Left renal pelvis (tissue), 4 donors: ENCODE measurements around the gene CEACAM21. TPM values are rescaled to one million over a fixed set of nuclear protein-coding genes. Genes with fewer than 3 reads are reported as not detected.
A peak's percentile ranks its signal among the peaks of the same experiment; 100 is the strongest.

Source experiments
- DNase-seq, 4 donors: peaks; one replicate each; pipeline ENCODE4 v3.0.0-alpha.2; 2013; ENCODE audit warnings: low read depth in 4 of 4, low spot score in 3 of 4
- polyA plus RNA-seq, 4 donors: library from polyadenylated mRNA; unstranded; fragments of 120-200 nt; gene quantifications; one replicate each; pipeline ENCODE4 v1.2.1, GENCODE V29; 2013; ENCODE audit not compliant: insufficient read length in 4 of 4

CEACAM21 gene
- polyA plus RNA-seq = 1 to 10 TPM in 3 of 4 donors, under 1 TPM in 1; 0.87 to 2.5 (median 1.3) TPM

GRCh38 chr19:41575998-41576397, at the start of gene CEACAM21:
Gene CEACAM21 (plus strand): TSS chr19:41576166. CDS start chr19:41576275, 109 bp downstream.
- no peak for DNase-seq

GRCh38 chr19:41527089-41527488, 48.9 kb upstream of the CEACAM21 start:
- no peak for DNase-seq

- no peak for DNase-seq
These were observed 47.9 kb upstream of the CEACAM21 start for GRCh38 chr19:41528106-41528505.

- DNase-seq = no peak
These were observed 46.3 kb upstream of the CEACAM21 start for GRCh38 chr19:41529484-41530183.

GRCh38 chr19:41530184-41530534, 45.8 kb upstream of the CEACAM21 start:
- DNase-seq = no peak

GRCh38 chr19:41530761-41531301, 45.1 kb upstream of the CEACAM21 start:
- DNase-seq = no peak

GRCh38 chr19:41531438-41532311, 44.3 kb upstream of the CEACAM21 start:
- peak in 1 of 4 donors; percentile 20 for DNase-seq

- DNase-seq = no peak
These were observed 43.4 kb upstream of the CEACAM21 start for GRCh38 chr19:41532526-41532925.

- no peak for DNase-seq
These were observed 42.2 kb upstream of the CEACAM21 start for GRCh38 chr19:41533671-41534215.

GRCh38 chr19:41535029-41535622, 40.8 kb upstream of the CEACAM21 start:
- DNase-seq = no peak

- DNase-seq = no peak
These were observed 38.2 kb upstream of the CEACAM21 start for GRCh38 chr19:41537789-41538188.

- DNase-seq = no peak
These were observed 35.8 kb upstream of the CEACAM21 start for GRCh38 chr19:41540041-41540695.

- no peak for DNase-seq
These were observed 33.9 kb upstream of the CEACAM21 start for GRCh38 chr19:41541990-41542584.

GRCh38 chr19:41542622-41543021, 33.3 kb upstream of the CEACAM21 start:
- DNase-seq = no peak

GRCh38 chr19:41543582-41543981, 32.4 kb upstream of the CEACAM21 start:
- DNase-seq = no peak

- no peak for DNase-seq
These were observed 30.4 kb upstream of the CEACAM21 start for GRCh38 chr19:41545547-41545946.

GRCh38 chr19:41546386-41546789, 29.6 kb upstream of the CEACAM21 start:
- DNase-seq = no peak

GRCh38 chr19:41546961-41547360, 29.0 kb upstream of the CEACAM21 start:
- DNase-seq = no peak

GRCh38 chr19:41547569-41547968, 28.4 kb upstream of the CEACAM21 start:
- DNase-seq = no peak

- no peak for DNase-seq
These were observed 27.9 kb upstream of the CEACAM21 start for GRCh38 chr19:41548047-41548446.
